Panc1 (cell line): ENCODE data around the gene EYA3. TPM values are rescaled to one million over a fixed set of nuclear protein-coding genes. Genes with fewer than 3 reads are reported as not detected.

Experiments used
- ATAC-seq: fragments of 200-7000 bp; cut with Tn5 transposase; 2 replicates; pipeline ENCODE4 v1.9.1; 2020; ENCODE audit warnings: mild to moderate bottlenecking, moderate library complexity
- BruUV-seq: library from RNA; stranded (reverse); fragments of 400-500 nt; replicated peaks from 2 replicates; lab custom pipeline; 2021; lab: Mats Ljungman, UMichigan
- CTCF ChIA-PET: fragments of 300-600 bp; sonication (Branson Sonifier 250); formaldehyde crosslinking; loops from one replicate; lab custom pipeline; 2022; ENCODE audit warnings: antibody characterized with exemption; lab: Charles Lee
- POLR2A ChIA-PET: fragments of 300-600 bp; sonication (Branson Sonifier 250); formaldehyde crosslinking; loops from one replicate; lab custom pipeline; 2022; ENCODE audit warnings: antibody characterized with exemption; lab: Charles Lee
- DNase-seq: peaks from one replicate; pipeline ENCODE4 v3.0.0-alpha.2; 2010; ENCODE audit warnings: low read depth, low spot score
- H3K27ac ChIP-seq: 2 replicates; pipeline ENCODE4 v1.5.1; 2011; ENCODE audit warnings: mild to moderate bottlenecking, low read length, inconsistent platforms
- H3K27me3 ChIP-seq: fragments of 200-500 bp; sonication (Bioruptor generic); 2 replicates; pipeline ENCODE4 v1.6.0; 2014; ENCODE audit warnings: low read length, inconsistent platforms; ENCODE audit not compliant: control insufficient read depth, insufficient read depth
- H3K36me3 ChIP-seq: fragments of 200-500 bp; sonication (Bioruptor generic); 2 replicates; pipeline ENCODE4 v1.5.1; 2014; ENCODE audit warnings: inconsistent platforms, mild to moderate bottlenecking, low read length, moderate library complexity; ENCODE audit not compliant: control insufficient read depth, insufficient read depth
- H3K4me1 ChIP-seq: 2 replicates; pipeline ENCODE4 v1.5.1; 2011; ENCODE audit warnings: inconsistent platforms, mild to moderate bottlenecking, low read length, moderate library complexity; ENCODE audit not compliant: control insufficient read depth, insufficient read depth
- H3K4me3 ChIP-seq, 2 experiments: 2 replicates each; pipeline ENCODE4 v1.5.1; 2011 to 2012; ENCODE audit warnings: low read depth in 2 of 2, low read length in 2 of 2, mild to moderate bottlenecking in 2 of 2, inconsistent platforms in 1 of 2, moderate library complexity in 1 of 2
- H3K9me3 ChIP-seq: fragments of 200-500 bp; sonication (Bioruptor generic); 2 replicates; pipeline ENCODE4 v1.5.1; 2014; ENCODE audit warnings: low read depth, mild to moderate bottlenecking, inconsistent platforms, low read length, moderate library complexity; ENCODE audit not compliant: control insufficient read depth, insufficient read depth
- POLR2AphosphoS5 ChIP-seq: IDR thresholded peaks from 2 replicates; pipeline ENCODE4 v1.6.1; 2012; ENCODE audit warnings: mild to moderate bottlenecking, low read depth, low read length, moderate library complexity
- SIN3A ChIP-seq: IDR thresholded peaks from 2 replicates; pipeline ENCODE4 v1.6.1; 2012; ENCODE audit warnings: low read depth, mild to moderate bottlenecking, low read length, moderate library complexity, borderline replicate concordance; ENCODE audit not compliant: insufficient read depth
- TCF7L2 ChIP-seq: IDR thresholded peaks from 2 replicates; pipeline ENCODE4 v1.6.1; 2011; ENCODE audit warnings: mild to moderate bottlenecking, low read depth, low read length, inconsistent platforms
- in situ Hi-C: cut with HindIII; loops from 2 replicates; pipeline ENCODE4 v1.10.0; 2016; ENCODE audit warnings: low sequenced_read_pairs, low pct_unique_long_range_greater_than_20kb
- intact Hi-C: fragments of 100-400 bp; cut with micrococcal nuclease; formaldehyde crosslinking; loops from one replicate; pipeline ENCODE4 v1.10.0; 2022; ENCODE audit not compliant: unreplicated experiment
- total RNA-seq: library from RNA; stranded (reverse); gene quantifications from one replicate; pipeline ENCODE4 v1.2.1, GENCODE V29; 2021; ENCODE audit not compliant: unreplicated experiment
- TF ChIP-seq, protein P1 (sequence below): fragments of 450-650 bp; IDR thresholded peaks from 2 replicates; pipeline ENCODE4 v1.5.1; 2017; ENCODE audit warnings: mild to moderate bottlenecking
- TF ChIP-seq, protein P2 (sequence below), 2 experiments: IDR thresholded peaks; 2 replicates each; pipeline ENCODE4 v1.6.1; 2011 to 2012; ENCODE audit warnings: low read depth in 2 of 2, control low read depth in 1 of 2, low read length in 1 of 2, mild to moderate bottlenecking in 1 of 2, moderate library complexity in 1 of 2; ENCODE audit not compliant: insufficient read depth in 1 of 2

EYA3 gene
- total RNA-seq, 1 experiment from 2014 or later: 17.5 TPM

DNA sequence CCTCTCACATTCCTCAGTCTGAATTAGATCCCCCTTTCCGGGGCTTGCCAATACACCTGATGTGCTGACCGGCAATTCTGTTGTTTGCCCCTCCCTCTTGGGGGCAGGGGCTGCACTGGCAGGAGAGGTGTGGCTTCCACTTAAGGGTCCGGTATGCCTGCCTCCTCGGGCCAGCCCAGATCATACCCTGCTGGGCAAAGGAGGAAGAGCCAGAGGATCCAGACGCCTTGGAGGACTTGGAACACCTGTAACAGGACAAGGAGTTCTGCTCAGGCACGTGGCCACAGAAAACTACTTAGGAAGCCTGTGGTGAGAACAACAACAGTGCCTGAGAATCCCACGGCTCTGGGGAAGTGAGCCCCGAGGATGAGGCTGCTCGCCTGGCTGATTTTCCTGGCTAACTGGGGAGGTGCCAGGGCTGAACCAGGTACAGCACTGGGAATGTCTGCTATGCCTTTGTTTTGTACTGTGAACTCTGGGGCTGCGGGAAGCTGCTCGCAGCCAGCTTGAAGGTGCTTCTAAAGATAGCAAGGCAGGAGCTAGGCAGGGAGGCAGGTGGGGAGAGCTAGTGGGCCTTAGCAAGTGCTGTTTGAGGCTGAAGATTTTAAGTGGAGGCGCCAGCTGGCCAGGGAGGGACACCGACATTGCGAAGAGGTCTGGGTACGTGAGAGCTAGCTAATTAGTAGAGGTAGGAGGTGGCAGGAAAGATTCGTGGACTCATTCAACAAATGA lies 153.4 kb downstream of the EYA3 start, which contains the start of gene SMPDL3B:
Gene SMPDL3B (plus strand): TSS at position 183 of the 732 bp plus-strand sequence. CDS start 184 bp downstream, at position 367.
- TF ChIP-seq, protein P1, sequence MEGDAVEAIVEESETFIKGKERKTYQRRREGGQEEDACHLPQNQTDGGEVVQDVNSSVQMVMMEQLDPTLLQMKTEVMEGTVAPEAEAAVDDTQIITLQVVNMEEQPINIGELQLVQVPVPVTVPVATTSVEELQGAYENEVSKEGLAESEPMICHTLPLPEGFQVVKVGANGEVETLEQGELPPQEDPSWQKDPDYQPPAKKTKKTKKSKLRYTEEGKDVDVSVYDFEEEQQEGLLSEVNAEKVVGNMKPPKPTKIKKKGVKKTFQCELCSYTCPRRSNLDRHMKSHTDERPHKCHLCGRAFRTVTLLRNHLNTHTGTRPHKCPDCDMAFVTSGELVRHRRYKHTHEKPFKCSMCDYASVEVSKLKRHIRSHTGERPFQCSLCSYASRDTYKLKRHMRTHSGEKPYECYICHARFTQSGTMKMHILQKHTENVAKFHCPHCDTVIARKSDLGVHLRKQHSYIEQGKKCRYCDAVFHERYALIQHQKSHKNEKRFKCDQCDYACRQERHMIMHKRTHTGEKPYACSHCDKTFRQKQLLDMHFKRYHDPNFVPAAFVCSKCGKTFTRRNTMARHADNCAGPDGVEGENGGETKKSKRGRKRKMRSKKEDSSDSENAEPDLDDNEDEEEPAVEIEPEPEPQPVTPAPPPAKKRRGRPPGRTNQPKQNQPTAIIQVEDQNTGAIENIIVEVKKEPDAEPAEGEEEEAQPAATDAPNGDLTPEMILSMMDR: no peak
- TF ChIP-seq POLR2AphosphoS5 (no peak), TCF7L2 (no peak), SIN3A (no peak)
- TF ChIP-seq, protein P2, sequence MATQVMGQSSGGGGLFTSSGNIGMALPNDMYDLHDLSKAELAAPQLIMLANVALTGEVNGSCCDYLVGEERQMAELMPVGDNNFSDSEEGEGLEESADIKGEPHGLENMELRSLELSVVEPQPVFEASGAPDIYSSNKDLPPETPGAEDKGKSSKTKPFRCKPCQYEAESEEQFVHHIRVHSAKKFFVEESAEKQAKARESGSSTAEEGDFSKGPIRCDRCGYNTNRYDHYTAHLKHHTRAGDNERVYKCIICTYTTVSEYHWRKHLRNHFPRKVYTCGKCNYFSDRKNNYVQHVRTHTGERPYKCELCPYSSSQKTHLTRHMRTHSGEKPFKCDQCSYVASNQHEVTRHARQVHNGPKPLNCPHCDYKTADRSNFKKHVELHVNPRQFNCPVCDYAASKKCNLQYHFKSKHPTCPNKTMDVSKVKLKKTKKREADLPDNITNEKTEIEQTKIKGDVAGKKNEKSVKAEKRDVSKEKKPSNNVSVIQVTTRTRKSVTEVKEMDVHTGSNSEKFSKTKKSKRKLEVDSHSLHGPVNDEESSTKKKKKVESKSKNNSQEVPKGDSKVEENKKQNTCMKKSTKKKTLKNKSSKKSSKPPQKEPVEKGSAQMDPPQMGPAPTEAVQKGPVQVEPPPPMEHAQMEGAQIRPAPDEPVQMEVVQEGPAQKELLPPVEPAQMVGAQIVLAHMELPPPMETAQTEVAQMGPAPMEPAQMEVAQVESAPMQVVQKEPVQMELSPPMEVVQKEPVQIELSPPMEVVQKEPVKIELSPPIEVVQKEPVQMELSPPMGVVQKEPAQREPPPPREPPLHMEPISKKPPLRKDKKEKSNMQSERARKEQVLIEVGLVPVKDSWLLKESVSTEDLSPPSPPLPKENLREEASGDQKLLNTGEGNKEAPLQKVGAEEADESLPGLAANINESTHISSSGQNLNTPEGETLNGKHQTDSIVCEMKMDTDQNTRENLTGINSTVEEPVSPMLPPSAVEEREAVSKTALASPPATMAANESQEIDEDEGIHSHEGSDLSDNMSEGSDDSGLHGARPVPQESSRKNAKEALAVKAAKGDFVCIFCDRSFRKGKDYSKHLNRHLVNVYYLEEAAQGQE (IDR thresholded peaks at IDR 0.05; ENCODE audit: insufficient read depth in 1 of 2, low read depth in 2 of 2, low read length in 1 of 2): no peak
- H3K27me3 ChIP-seq: no peaks in the 10 kb centered on the region
- H3K27ac ChIP-seq: no peak within 1 kb of the TSS
- H3K36me3 ChIP-seq: no peaks in the 10 kb centered on the region
- peaks cover 16% of the 10 kb centered on the region for H3K4me1 ChIP-seq
- ChIA-PET POLR2A (no interaction called here), CTCF (interaction anchor here (0.6 kb wide), 1 partner anchor 10 kb away, joined by 4 read pairs; no protein-coding TSS in a partner anchor)
- H3K9me3 ChIP-seq: no peaks in the 10 kb centered on the region
- BruUV-seq: no TSS peak
- peak within 1 kb of the TSS; percentile 25 to 55 for H3K4me3 ChIP-seq
- intact Hi-C loops (no loop called here), in situ Hi-C loops (no loop called here)
- DNase-seq: no peak
- ATAC-seq: peak; percentile 92

DNA sequence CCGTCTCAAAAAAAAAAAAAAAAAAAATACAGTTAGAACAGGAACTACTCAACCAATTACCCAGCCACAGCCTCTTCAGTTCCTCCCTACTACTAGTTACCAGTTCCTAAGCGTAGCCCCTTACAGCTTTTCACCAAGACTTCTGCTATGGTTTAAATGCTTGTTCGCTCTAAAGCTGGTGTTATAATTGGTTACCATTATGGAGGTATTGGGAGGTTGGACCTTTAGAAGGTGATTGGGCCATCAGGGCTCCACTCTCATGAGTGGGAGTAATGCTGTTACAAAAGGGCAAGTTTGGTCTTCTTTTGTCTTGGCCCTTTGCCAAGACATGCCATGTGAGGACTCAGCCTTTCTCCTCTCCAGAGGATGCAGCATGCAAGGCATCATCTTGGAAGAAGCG lies 156.7 kb downstream of the EYA3 start:
- intact Hi-C loops (no loop called here), in situ Hi-C loops (no loop called here)
- H3K4me1 ChIP-seq: peaks cover 12% of the 10 kb centered on the region
- BruUV-seq: no TSS peak
- ATAC-seq (no peak), DNase-seq (no peak)
- H3K9me3 ChIP-seq: no peaks in the 10 kb centered on the region
- ChIA-PET POLR2A (no interaction called here), CTCF (no interaction called here)
- no peaks in the 10 kb centered on the region for H3K27me3 ChIP-seq
- H3K36me3 ChIP-seq: no peaks in the 10 kb centered on the region
- no peak overlapping the region for H3K4me3 ChIP-seq
- H3K27ac ChIP-seq: no peak overlapping the region
- no peak for TF ChIP-seq POLR2AphosphoS5
- TF ChIP-seq, protein P2 (IDR thresholded peaks at IDR 0.05; ENCODE audit: insufficient read depth in 1 of 2, low read depth in 2 of 2, low read length in 1 of 2): no peak
- TF ChIP-seq, protein P1: no peak
- TF ChIP-seq TCF7L2: no peak
- no peak for TF ChIP-seq SIN3A
